ENCODE measurements around the gene LACTB.
A peak's percentile ranks its signal among the peaks of the same experiment; 100 is the strongest.

Gene LACTB, protein sequence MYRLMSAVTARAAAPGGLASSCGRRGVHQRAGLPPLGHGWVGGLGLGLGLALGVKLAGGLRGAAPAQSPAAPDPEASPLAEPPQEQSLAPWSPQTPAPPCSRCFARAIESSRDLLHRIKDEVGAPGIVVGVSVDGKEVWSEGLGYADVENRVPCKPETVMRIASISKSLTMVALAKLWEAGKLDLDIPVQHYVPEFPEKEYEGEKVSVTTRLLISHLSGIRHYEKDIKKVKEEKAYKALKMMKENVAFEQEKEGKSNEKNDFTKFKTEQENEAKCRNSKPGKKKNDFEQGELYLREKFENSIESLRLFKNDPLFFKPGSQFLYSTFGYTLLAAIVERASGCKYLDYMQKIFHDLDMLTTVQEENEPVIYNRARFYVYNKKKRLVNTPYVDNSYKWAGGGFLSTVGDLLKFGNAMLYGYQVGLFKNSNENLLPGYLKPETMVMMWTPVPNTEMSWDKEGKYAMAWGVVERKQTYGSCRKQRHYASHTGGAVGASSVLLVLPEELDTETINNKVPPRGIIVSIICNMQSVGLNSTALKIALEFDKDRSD

DNA sequence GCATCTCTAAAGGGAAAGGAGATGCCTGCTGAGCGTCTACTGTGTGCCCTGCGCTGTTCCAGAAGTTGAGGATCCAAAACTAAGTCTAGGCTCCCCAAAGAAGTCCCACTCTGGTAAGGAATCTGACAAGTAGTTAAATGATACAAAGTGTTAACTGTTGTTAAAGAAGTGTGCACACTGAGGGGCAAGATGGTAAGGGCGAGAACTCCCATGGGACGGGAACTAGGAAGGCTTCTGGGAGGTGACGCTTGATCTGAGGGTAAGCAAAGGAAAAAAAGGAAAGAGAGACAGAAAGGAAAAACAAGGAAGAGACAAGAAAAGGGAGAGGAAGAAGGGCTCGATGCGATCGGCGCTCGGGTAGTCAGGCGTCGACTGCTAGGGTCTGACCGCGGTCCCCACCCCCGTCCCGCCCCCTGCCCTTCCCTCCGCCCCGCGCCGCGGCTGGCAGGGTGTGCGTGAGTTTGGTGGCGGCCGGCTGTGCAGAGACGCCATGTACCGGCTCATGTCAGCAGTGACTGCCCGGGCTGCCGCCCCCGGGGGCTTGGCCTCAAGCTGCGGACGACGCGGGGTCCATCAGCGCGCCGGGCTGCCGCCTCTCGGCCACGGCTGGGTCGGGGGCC is at the start of gene LACTB:
Gene LACTB, plus strand, starts transcription at position 480 of the 620 bp plus-strand sequence. Its CDS starts 11 bp downstream, at position 491.
- DNase-seq (ENCODE audit: low read depth in 2 of 2, low spot score in 1 of 2), result peak; percentile 38 to 52

DNA sequence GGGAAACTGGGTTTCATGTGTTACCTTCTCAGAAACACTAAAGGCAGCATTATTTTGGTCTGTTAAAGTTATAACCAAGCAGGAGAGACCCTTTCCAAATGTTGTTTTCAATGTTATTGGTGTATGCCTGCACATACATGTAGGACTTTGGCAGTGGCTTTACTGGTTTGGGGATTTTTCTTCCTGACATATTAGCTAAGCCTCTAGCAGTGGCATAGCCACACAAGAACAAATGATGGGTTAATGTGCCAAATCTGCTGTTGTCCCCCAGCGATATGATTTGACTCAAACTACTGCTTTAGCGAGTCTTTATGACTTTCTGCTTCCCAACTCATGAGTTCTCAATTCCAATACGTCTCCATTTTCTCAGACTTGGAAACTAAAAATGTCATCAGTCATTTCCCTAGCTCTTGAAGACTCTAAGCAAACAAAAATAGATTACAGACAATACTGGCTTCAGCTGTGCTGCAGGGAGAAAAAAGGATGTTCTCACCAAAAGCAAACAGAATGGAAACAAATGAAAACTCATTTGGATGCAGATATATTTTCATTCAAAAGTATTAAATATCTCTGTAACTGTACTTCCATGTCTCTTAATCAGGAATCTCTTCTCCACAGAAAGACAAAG is 49.5 kb upstream of the LACTB start:
- DNase-seq (ENCODE audit: low read depth in 2 of 2, low spot score in 1 of 2), result no peak

DNA sequence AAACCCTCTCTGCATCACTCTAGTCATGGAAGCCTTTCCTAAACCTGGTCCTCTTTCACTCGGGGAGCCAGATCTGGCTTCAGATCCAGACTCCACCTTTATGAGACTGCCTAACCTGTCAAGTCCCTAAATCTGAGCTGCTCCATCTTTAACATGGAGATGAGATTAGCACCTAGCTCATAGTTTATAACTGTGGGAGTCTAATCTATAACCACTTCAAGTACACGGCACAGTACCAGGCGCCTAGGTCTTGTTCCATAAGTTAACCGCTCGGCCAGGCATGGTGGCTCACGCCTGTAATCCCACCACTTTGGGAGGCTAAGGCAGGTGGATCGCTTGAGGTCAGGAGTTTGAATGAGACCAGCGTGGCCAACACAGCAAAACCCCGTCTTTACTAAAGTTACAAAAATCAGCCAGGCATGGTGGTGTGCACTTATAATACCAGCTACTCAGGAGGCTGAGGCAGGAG is 48.8 kb upstream of the LACTB start:
- no peak for DNase-seq (ENCODE audit: low read depth in 2 of 2, low spot score in 1 of 2)

DNA sequence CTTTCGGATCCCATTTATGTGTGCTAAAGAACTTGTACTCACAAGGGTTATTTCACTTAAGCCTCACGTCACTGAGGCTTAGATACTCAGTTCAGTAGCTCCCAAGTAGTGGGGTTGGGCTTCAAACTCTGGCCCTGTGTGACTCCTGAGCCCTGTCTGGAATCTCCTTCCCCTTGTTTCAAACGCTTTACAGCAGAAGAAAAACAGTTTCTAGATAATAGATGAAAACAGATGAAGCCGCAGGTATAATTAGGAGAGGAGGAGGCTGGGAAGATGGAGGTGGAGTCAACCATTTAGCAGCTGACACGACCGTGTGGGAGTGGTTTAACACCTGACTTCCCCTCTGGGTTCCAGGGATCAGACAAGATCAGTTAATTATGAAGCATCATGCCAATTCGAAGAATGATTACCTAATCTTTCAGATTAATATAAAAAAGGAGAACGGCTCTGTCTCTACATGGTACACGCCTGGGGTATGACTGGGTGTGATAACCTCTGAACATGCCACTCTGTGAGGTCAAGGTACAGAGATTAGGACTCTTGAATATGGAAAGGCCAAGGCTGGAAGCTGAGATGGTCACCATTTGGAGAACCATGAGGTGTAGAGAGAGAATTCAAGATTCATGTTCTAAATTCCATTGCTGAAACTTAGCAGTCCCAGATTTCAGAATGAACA is 48.0 kb upstream of the LACTB start:
- no peak for DNase-seq (ENCODE audit: low read depth in 2 of 2, low spot score in 1 of 2)

DNA sequence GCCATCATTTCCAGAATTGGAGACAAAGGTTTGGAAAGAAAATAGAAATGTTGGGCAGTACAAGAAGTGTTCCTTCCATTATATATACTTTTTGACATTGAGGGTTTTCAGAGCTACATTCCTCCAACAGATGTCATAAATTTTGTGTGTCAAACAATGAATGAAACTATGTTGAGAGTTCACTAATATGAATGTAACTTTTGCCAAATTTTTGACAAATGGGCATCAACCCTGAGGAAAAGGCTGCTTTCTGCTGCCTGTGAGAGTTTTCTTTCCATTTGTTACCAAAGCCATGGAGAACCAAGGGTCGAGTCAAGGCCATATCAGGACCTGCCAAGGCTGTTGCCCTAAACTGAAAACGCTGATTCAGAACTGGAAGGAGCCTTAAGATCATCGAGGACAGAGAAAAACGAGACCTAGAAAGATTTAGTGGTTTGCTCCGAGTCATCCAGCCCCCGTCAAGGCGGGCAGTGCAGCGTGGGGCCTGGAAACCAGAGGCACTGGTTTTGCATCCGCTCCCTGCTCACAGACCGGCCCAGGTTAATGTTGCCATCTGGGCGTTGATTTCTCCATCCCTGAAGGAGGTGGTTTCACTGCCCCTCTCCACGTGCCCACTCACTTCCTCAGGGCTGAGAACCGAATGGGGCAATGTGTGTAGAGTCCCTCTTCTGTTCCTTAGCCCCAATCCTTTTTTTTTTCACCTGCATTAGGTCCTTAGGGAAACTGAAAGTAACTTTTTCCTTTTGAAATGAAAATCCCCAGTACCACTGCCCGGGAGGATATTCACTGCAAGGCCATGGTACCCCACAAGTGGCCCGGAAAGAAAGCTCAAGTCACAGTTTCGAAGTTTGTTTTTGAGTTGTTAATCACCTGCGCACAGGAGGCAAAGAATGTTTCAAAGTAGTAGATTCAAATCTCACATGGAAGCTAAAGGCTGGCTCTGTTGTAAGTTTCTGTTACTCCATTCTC is 46.4 kb upstream of the LACTB start:
- no peak for DNase-seq (ENCODE audit: low read depth in 2 of 2, low spot score in 1 of 2)

DNA sequence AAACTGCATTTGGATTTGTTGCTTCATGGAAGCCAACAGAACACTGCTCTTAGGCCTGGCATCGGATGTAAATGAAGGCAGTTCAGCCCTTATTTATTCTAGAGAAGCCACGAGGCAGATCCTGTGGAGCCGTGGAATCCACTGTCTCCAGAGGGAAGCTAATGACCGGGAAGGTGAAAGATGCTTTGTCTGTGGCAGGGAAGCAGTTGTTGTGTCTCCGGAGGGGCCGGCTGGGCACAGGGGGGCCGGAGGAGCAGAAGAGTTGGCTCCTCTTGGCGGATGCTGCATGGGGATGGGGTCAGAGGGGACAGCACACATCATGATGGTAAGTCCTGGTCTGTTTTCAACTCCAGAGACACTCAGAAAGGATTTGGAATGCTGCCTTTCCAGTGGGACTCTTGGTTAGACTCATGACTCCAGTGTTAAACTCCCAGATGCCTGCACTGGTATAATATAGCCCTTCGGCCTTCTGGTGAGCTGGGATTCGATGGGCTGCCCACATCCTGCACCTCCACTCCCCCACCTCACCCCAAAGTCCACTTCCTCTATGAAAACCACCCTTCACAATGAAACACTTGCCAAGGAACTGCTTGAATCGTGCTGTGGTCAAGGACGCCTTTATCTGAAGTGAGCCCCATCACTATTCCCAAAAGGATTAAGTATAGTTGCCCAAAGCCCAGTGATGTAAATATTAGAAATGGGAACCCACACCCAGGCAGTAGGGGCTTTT is 45.5 kb upstream of the LACTB start:
- no peak for DNase-seq (ENCODE audit: low read depth in 2 of 2, low spot score in 1 of 2)

DNA sequence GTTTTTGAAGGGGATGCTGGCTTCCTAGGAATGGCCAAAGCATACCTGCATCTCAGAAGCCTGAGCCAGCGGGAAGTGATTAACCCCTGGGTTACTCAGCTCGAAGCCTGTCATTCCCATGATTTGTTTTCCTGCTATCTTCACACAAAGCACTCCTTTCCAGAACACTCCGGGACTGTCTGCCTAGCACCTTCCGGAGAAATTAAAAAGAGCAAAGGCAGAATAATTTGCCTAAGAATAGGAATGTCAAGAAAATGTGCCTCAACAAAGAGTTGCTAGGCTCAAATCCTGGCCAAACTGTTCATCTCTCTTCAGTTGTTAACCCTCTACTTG is 45.0 kb upstream of the LACTB start:
- no peak for DNase-seq (ENCODE audit: low read depth in 2 of 2, low spot score in 1 of 2)

DNA sequence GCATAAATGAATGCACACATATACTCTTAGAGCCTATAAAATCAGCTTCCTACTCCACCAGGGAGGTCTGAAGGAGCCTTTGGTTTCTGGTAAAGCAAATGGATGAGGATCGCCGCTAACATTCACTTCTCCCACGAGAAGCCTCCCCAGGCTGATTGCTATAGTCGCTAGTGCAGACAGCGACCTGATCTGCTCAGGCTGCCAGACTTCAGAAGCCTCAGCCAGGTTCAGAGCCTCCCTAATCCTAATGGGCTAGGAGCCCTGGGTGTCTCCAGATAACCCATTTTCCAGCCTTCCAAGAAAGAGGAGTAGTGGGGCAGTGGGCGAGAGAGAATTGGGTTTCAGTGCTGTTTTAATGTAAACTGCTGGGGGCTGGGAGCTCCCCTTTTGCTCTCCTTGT is 43.7 kb upstream of the LACTB start:
- DNase-seq (ENCODE audit: low read depth in 2 of 2, low spot score in 1 of 2), result no peak

DNA sequence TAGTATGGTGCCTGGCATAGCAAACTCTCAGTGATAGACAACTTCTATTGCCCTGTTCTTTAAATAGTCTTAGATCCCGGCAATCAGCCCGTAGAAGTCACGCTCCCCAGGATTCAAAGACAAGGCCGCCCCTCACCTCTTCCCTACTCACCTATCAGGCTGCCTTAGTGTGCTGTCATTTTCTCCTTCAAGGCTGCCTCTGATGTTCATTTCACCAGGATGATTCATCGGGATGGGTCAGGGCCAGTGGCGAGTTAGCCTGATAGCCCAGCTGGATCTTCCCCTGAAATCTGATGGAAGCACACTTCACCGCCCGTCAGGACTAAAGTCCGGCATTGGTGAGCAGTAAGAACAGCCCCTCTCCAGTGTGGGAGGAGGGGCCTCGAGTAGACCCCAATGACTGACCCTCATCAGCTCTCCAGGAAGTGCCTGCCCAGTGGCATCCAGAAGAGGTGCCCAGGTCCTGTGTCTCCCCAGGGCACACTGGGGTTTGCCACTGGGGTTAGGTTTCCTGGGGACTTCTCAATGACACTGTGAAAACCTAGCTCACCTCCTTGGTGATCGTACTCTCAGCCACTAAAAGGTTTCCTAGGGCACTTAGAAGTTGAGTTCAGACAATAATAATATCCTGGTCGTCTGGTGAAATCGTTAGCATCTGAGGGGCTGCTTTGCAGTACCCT is 41.6 kb upstream of the LACTB start:
- no peak for DNase-seq (ENCODE audit: low read depth in 2 of 2, low spot score in 1 of 2)

DNA sequence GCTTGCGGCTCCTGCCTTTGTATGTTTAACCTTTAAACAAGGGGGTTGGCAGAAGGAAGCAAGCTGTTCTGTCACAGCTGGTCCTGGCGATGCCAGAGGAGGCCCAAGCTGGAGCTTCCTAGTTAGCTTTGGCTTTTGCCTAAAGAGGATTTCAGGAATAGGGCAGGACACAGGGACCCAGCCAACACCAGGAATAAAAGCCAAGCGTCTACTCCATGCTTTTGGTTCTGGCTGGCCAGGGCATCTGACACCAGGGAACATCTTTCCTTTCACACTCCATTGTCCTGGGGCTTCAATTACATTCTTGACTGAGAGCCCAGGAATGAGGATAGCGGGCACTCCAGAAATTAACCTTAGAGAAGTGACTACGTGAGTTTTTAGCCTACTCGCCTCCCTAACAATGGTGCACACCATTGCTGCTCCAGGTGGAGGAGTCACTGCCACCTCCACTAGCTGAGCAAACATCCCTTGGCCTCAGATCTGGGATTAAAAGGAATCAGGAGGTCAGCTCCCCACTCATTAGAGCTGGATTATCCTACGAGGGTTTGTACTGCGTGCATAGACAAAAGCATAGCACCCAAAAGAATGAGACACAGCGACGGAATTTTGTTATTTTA is 40.9 kb upstream of the LACTB start:
- DNase-seq (ENCODE audit: low read depth in 2 of 2, low spot score in 1 of 2), result no peak

DNA sequence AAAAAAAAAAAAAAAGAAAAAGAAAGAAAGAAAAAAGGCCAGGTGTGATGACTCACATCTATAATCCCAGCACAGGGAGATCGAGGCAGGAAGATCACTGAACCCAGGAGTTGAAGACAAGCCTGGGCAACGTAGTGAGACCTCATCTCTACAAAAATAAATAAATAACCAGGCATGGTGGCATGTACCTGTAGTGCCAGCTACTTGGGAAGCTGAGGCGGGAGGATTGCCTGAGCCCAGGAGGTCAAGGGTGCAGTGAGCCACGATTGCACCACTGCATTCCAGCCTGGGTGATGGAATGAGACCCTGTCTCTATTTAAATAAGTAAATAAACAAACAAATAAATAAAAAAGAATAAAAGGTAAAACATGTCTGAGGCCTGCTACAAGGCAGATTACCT is 39.3 kb upstream of the LACTB start:
- no peak for DNase-seq (ENCODE audit: low read depth in 2 of 2, low spot score in 1 of 2)

DNA sequence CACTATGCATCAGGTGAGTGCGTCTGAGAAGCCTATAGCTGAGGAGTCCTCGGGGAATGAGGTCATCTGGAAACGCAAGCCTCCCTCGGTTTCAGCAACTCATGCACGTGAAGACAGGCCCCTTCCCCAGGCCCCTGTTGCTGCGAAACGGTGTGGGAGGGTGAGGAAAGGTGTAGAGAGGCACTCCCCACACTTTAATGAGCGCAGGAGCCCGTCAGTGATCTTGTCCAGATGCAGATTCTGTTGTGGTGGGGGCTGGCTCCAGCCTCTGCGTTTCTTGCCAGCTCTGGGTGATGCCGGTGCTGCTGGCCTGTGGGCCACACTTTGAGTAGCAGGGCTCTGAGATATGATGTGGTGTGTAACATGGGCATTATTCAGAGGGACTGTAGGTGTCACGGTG is 38.6 kb upstream of the LACTB start:
- no peak for DNase-seq (ENCODE audit: low read depth in 2 of 2, low spot score in 1 of 2)

DNA sequence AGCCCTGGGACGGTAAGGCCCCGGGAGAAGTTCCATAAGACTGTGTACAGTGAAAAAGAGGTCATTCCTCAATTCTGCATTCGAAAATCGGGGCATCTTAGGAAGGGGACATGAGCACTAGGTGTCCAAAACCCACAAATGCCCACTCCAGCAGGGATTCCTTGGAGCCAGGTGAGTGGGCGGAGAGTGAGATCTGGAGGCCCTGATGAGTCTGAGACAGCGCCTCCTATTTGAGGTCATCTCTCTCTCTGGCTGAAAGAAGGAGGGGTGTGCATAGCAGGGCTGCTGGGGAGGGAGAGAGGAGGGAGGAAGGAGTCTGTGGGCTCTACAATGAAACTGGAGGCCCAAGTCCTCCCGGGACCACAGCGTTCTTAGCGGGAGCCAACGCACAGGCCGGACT is 38.1 kb upstream of the LACTB start:
- DNase-seq (ENCODE audit: low read depth in 2 of 2, low spot score in 1 of 2), result no peak

DNA sequence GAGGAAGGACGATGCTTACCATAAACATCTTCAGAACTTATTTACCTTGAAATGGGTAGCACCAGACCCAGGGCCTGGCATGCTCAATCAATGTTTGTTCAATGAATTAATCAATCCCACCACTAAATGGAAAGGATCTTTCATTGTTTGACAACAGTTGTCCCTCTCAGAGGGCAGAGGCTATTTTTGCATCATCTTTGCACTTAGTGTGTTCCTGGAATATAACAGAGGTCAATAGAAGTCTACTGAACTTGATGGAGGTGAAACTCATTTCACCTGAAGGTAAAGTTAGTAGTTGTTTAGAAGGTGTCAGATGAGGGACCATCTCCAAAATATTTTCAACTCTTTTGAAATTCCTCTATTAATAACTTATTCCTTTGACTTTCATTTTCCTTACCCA is 36.9 kb upstream of the LACTB start:
- no peak for DNase-seq (ENCODE audit: low read depth in 2 of 2, low spot score in 1 of 2)

DNA sequence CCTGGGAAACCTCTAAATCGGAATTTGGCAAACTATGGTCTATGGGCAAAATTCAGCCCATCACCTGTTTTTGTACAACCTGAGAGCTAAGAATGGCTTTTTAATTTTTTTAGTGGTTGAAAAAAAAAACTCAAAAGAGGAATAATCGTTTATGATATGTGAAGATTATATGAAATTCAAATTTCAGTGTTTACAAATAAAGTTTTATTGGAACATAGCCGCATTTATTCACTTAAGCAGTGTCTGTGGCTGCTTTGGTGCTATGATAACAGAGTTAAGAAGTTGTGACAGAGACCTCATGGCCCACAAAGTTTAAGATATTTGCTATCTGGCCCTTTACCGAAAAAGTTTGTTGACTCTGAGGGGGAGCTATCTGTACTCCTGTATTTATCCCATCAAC is 36.4 kb upstream of the LACTB start:
- DNase-seq (ENCODE audit: low read depth in 2 of 2, low spot score in 1 of 2), result no peak

DNA sequence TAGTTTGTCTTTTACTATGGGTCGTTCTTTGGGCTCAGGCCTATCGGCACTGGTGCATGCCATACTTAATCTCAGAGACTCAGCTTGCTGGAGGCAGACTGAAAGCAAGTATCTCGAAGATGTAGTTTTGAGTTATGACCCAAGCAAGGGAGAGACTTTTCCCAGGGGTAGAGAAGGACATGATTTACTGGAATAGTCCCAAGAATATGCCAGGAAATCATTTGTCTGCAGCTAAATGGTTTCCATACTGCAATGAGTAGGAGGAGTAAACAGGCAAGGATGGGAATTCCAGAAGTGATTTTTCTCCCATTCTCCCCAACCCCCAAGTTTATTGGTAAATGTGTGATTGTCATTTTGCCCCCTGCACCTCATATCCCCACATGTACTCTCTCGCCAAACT is 35.4 kb upstream of the LACTB start:
- DNase-seq (ENCODE audit: low read depth in 2 of 2, low spot score in 1 of 2), result no peak

DNA sequence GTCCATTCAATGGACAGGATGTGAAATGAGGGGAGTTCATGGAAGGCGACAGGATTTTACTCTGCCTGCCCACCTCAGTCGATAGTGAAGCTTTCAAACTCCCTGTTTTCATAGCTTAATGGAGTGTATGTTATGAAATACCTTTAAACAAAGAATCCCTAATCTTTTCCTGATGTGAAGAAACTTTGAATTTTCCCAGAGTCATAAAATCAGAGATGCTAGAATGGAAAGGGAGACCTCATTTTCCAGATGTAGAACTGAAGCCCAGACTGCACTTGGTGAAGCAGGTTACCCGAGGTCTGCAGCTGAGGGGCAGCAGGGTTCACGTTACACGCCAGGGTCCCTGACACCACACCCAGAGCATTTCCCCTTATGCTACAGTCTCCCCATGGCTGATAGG is 34.7 kb upstream of the LACTB start:
- no peak for DNase-seq (ENCODE audit: low read depth in 2 of 2, low spot score in 1 of 2)

DNA sequence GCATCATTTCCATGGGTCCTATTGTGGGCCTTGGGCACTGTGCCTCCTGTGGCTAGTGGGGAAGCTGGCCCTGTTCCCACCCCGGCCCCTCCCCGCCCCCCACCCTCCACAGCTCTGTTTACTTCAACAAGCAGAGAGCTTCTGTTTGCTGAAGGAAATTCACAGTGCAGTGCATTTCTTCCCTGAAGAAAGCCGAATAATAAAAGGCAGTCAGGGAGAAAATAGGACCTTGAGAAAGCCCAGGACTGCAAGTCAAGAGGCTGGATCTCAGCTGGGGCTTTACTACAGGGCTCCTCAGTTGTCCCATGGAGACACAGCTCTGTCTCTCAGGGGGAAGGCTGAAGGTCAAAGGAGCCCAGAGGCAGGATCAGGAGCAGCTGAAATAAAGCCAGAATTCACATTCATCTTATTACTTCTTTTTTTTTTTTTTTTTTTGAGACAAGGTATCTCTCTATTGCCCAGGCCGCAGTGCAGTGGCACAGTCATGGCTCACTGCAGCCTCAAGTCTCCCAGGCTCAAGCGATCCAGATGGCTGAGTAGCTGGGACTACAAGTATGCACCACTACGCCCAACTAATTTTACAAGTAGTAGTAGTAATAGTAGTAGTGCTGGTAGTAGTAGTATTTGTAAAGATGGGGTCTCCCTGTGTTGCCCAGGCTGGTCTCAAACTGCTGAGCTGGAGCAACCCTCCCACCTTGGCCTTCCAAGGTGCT is 33.0 kb upstream of the LACTB start:
- no peak for DNase-seq (ENCODE audit: low read depth in 2 of 2, low spot score in 1 of 2)
